ENCODE results near the gene CARD11.

- no peak for TF ChIP-seq CTCF (IDR thresholded peaks at IDR 0.05)
- TF ChIP-seq, protein P1, sequence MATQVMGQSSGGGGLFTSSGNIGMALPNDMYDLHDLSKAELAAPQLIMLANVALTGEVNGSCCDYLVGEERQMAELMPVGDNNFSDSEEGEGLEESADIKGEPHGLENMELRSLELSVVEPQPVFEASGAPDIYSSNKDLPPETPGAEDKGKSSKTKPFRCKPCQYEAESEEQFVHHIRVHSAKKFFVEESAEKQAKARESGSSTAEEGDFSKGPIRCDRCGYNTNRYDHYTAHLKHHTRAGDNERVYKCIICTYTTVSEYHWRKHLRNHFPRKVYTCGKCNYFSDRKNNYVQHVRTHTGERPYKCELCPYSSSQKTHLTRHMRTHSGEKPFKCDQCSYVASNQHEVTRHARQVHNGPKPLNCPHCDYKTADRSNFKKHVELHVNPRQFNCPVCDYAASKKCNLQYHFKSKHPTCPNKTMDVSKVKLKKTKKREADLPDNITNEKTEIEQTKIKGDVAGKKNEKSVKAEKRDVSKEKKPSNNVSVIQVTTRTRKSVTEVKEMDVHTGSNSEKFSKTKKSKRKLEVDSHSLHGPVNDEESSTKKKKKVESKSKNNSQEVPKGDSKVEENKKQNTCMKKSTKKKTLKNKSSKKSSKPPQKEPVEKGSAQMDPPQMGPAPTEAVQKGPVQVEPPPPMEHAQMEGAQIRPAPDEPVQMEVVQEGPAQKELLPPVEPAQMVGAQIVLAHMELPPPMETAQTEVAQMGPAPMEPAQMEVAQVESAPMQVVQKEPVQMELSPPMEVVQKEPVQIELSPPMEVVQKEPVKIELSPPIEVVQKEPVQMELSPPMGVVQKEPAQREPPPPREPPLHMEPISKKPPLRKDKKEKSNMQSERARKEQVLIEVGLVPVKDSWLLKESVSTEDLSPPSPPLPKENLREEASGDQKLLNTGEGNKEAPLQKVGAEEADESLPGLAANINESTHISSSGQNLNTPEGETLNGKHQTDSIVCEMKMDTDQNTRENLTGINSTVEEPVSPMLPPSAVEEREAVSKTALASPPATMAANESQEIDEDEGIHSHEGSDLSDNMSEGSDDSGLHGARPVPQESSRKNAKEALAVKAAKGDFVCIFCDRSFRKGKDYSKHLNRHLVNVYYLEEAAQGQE (IDR thresholded peaks at IDR 0.05; ENCODE audit: insufficient read depth in 1 of 2, low read depth in 2 of 2, low read length in 1 of 2) = no peak
- no peak for TF ChIP-seq POLR2AphosphoS5 (IDR thresholded peaks at IDR 0.05; ENCODE audit: low read depth, low read length)
Measured at GRCh38 chr7:2986561-2986960, 57.1 kb downstream of the CARD11 start.
